A673 (cell line): Measurements from ENCODE around the gene FMN2. TPM values are rescaled to one million over a fixed set of nuclear protein-coding genes. Genes with fewer than 3 reads are reported as not detected.

Source experiments
- BruUV-seq: library from RNA; stranded (reverse); fragments of 400-500 nt; replicated peaks from 2 replicates; lab custom pipeline; 2021; lab: Mats Ljungman, UMichigan
- CTCF ChIA-PET: fragments of 300-600 bp; sonication (Branson Sonifier 250); formaldehyde crosslinking; loops from one replicate; lab custom pipeline; 2022; ENCODE audit warnings: antibody characterized with exemption; lab: Charles Lee
- POLR2A ChIA-PET: fragments of 300-600 bp; sonication (Branson Sonifier 250); formaldehyde crosslinking; loops from one replicate; lab custom pipeline; 2022; ENCODE audit warnings: antibody characterized with exemption; ENCODE audit not compliant: low non-redundant PET; lab: Charles Lee
- DNase-seq: peaks from one replicate; pipeline ENCODE4 v3.0.0-alpha.2; 2015; ENCODE audit warnings: low spot score
- H3K27ac ChIP-seq: fragments of 200-600 bp; sonication (generic); 2 replicates; pipeline ENCODE4 v1.5.1; 2016; ENCODE audit warnings: mixed run types, low read depth, mild to moderate bottlenecking, mixed read lengths, antibody characterized with exemption, low read length; ENCODE audit not compliant: poor library complexity, severe bottlenecking
- H3K27me3 ChIP-seq: fragments of 200-600 bp; sonication (generic); replicated peaks from 2 replicates; pipeline ENCODE4 v1.6.1; 2017; ENCODE audit warnings: mixed run types, low read depth, mild to moderate bottlenecking, mixed read lengths, antibody characterized with exemption, low read length; ENCODE audit not compliant: insufficient read depth, poor library complexity
- H3K36me3 ChIP-seq: fragments of 200-600 bp; sonication (generic); 2 replicates; pipeline ENCODE4 v1.6.1; 2016; ENCODE audit warnings: mixed run types, mild to moderate bottlenecking, mixed read lengths, antibody characterized with exemption, low read length; ENCODE audit not compliant: insufficient read depth, poor library complexity, severe bottlenecking
- H3K4me1 ChIP-seq: fragments of 200-600 bp; sonication (generic); 2 replicates; pipeline ENCODE4 v1.6.1; 2017; ENCODE audit warnings: mixed run types, mild to moderate bottlenecking, mixed read lengths, antibody characterized with exemption, low read length; ENCODE audit not compliant: insufficient read depth, poor library complexity, severe bottlenecking
- H3K4me3 ChIP-seq: fragments of 200-600 bp; sonication (generic); 2 replicates; pipeline ENCODE4 v1.5.1; 2016; ENCODE audit warnings: low read depth, mixed run types, mild to moderate bottlenecking, mixed read lengths, low read length; ENCODE audit not compliant: poor library complexity, severe bottlenecking
- H3K9me3 ChIP-seq: fragments of 200-600 bp; sonication (generic); 2 replicates; pipeline ENCODE4 v1.6.1; 2016; ENCODE audit warnings: mixed run types, low read depth, mild to moderate bottlenecking, mixed read lengths, antibody characterized with exemption, low read length; ENCODE audit not compliant: poor library complexity, severe bottlenecking
- CTCF ChIP-seq: fragments of 300-800, 200-600 bp; sonication (generic); conservative IDR thresholded peaks from 2 replicates; pipeline ENCODE4 v1.5.1; 2017; ENCODE audit warnings: low read depth, mild to moderate bottlenecking, antibody characterized with exemption, low read length, moderate library complexity, mixed read lengths
- EZH2 ChIP-seq: fragments of 200-600 bp; sonication (generic); IDR thresholded peaks from 2 replicates; pipeline ENCODE4 v1.6.1; 2017; ENCODE audit warnings: borderline replicate concordance, low read depth, mild to moderate bottlenecking, mixed read lengths, antibody characterized with exemption, low read length; ENCODE audit not compliant: poor library complexity, severe bottlenecking
- intact Hi-C: fragments of 100-400 bp; cut with micrococcal nuclease; formaldehyde crosslinking; loops from one replicate; pipeline ENCODE4 v1.10.0; 2022; ENCODE audit not compliant: unreplicated experiment
- total RNA-seq: library from RNA; stranded (reverse); gene quantifications from 2 replicates; pipeline ENCODE4 v1.2.3, GENCODE V29; 2021

FMN2 gene
- total RNA-seq, 1 experiment from 2014 or later, result not detected

GRCh38 chr1:240287722-240288121 lies 196.0 kb downstream of the FMN2 start:
- ChIA-PET CTCF (no interaction called here), POLR2A (no interaction called here)
- no peak for DNase-seq
- TF ChIP-seq EZH2 (no peak), CTCF (no peak)
- Histone ChIP-seq H3K4me1 (no peaks in the 10 kb centered on the region), H3K27me3 (no peaks in the 10 kb centered on the region), H3K4me3 (no peak overlapping the region), H3K9me3 (no peaks in the 10 kb centered on the region), H3K36me3 (no peaks in the 10 kb centered on the region), H3K27ac (no peak overlapping the region)
- BruUV-seq, result no TSS peak
- intact Hi-C loops, result no loop called here

GRCh38 chr1:240293706-240294105 lies 202.0 kb downstream of the FMN2 start:
- Histone ChIP-seq H3K4me1 (no peaks in the 10 kb centered on the region), H3K4me3 (no peak overlapping the region), H3K36me3 (no peaks in the 10 kb centered on the region), H3K9me3 (no peaks in the 10 kb centered on the region), H3K27me3 (no peaks in the 10 kb centered on the region), H3K27ac (no peak overlapping the region)
- BruUV-seq, result no TSS peak
- CTCF ChIA-PET, result no interaction called here
- TF ChIP-seq CTCF (no peak), EZH2 (no peak)
- intact Hi-C loops, result no loop called here
- POLR2A ChIA-PET, result no interaction called here
- no peak for DNase-seq

GRCh38 chr1:240294566-240294965 lies 202.9 kb downstream of the FMN2 start:
- ChIA-PET CTCF (no interaction called here), POLR2A (no interaction called here)
- no peak for DNase-seq
- no TSS peak for BruUV-seq
- no peaks in the 10 kb centered on the region for H3K9me3 ChIP-seq
- H3K4me1 ChIP-seq, result no peaks in the 10 kb centered on the region
- TF ChIP-seq EZH2 (no peak), CTCF (no peak)
- no peaks in the 10 kb centered on the region for H3K36me3 ChIP-seq
- no peak overlapping the region for H3K4me3 ChIP-seq
- no peaks in the 10 kb centered on the region for H3K27me3 ChIP-seq
- H3K27ac ChIP-seq, result no peak overlapping the region
- intact Hi-C loops, result no loop called here
